Measurements from ENCODE around the gene RRAD. TPM values are rescaled to one million over a fixed set of nuclear protein-coding genes. Genes with fewer than 3 reads are reported as not detected.

The RRAD gene
- total RNA-seq, 1 donor from 2014 or later, result 75.0 TPM

DNA sequence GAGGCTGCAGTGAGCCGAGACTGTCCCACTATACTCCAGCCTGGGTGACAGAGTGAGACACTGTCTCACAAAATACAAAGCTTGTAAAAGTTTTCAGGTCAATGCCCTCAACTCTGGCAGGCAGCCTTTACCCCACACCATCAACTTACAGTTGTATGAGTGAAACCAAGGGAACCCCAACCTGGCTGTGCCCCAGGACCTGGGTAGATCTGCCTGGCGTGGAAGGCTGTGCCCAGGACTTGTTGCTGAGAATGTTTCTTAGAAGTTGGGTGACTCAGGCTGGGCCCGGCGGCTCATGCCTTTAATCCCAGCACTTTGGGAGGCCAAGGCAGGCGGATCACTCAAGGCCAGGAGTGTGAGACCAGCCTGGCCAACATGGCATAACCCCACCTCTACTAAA is 43.5 kb upstream of the RRAD start:
- Histone ChIP-seq H3K4me3 (ENCODE audit: low read depth, low read length) (no peak overlapping the region), H3K36me3 (ENCODE audit: control insufficient read depth, insufficient read depth, low read length) (no peaks in the 10 kb centered on the region), H3K27me3 (ENCODE audit: control insufficient read depth, insufficient read depth, low read length) (no peaks in the 10 kb centered on the region)
- FAIRE-seq (no peak), DNase-seq (ENCODE audit: low read depth) (no peak)
- TF ChIP-seq CTCF (IDR thresholded peaks at IDR 0.05; ENCODE audit: insufficient read depth, low read length, severe bottlenecking), result no peak

GRCh38 chr16:66964049-66964448 is 38.7 kb upstream of the RRAD start:
- Histone ChIP-seq H3K36me3 (ENCODE audit: control insufficient read depth, insufficient read depth, low read length) (no peaks in the 10 kb centered on the region), H3K4me3 (ENCODE audit: low read depth, low read length) (no peak overlapping the region), H3K27me3 (ENCODE audit: control insufficient read depth, insufficient read depth, low read length) (no peaks in the 10 kb centered on the region)
- no peak for FAIRE-seq
- TF ChIP-seq CTCF (IDR thresholded peaks at IDR 0.05; ENCODE audit: insufficient read depth, low read length, severe bottlenecking), result no peak
- no peak for DNase-seq (ENCODE audit: low read depth)

DNA sequence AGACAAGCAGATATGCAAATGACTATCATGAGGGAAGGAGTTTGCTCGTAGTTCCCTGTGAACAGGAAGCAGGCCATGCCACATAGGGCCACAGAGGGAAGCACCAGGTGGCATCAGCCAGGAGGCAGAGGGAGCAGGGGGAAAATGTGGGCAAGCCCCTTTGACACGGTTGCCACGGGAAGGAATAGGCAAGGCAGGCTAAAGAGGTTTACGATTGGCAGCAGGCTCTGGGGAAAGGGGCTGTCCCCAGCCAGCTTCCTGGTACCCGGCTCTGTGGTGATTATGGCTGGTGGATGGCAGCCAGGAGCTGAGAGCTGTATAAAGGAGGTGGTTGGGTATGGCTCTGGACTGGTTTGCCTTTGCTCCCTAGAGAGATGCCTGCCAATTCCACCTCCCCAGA is 36.6 kb upstream of the RRAD start:
- Histone ChIP-seq H3K27me3 (ENCODE audit: control insufficient read depth, insufficient read depth, low read length) (no peaks in the 10 kb centered on the region), H3K4me3 (ENCODE audit: low read depth, low read length) (no peak overlapping the region), H3K36me3 (ENCODE audit: control insufficient read depth, insufficient read depth, low read length) (no peaks in the 10 kb centered on the region)
- no peak for TF ChIP-seq CTCF (IDR thresholded peaks at IDR 0.05; ENCODE audit: insufficient read depth, low read length, severe bottlenecking)
- no peak for DNase-seq (ENCODE audit: low read depth)
- no peak for FAIRE-seq

DNA sequence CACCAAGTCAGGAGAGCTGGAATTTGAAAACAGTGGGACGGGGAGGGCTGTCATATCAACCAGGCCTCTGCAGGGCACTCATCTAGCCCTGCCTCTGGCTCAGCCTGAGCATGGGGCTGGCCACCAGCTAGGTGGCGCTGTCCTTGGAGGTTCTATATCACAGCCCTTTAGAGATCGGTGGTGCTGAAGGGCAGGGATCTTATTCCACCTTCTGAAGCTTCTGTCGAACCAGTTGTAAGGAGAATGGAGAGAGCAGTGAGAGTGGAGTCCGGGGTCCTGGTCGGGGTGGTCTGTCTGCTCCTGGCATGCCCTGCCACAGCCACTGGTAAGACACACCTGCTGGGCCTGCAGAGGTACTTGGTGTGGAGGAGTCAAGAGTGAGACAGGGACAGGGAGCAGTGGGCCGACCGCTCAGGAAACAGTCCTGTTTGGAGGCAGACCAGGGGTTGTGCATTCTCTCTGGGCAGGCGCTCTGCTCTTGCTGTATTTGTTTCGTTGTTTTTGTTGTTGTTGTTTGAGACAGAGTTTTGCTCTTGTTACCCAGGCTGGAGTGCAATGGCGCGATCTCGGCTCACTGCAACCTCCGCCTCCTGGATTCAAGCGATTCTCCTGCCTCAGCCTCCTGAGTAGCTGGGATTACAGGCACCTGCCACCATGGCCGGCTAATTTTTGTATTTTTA is 35.9 kb upstream of the RRAD start, which contains the start of gene CES3:
Gene CES3 (plus strand): TSS at position 202 of the 680 bp plus-strand sequence. CDS start 42 bp downstream, at position 244.
- DNase-seq (ENCODE audit: low read depth), result peak; percentile 41

GRCh38 chr16:66960270-66960669 is 34.9 kb upstream of the RRAD start:
- H3K4me3 ChIP-seq (ENCODE audit: low read depth, low read length), result no peak overlapping the region
- TF ChIP-seq CTCF (IDR thresholded peaks at IDR 0.05; ENCODE audit: insufficient read depth, low read length, severe bottlenecking), result no peak
- no peaks in the 10 kb centered on the region for H3K36me3 ChIP-seq (ENCODE audit: control insufficient read depth, insufficient read depth, low read length)
- DNase-seq (ENCODE audit: low read depth) (no peak), FAIRE-seq (no peak)
- H3K27me3 ChIP-seq (ENCODE audit: control insufficient read depth, insufficient read depth, low read length), result no peaks in the 10 kb centered on the region

More for the DNA sequence above, 35.9 kb upstream of the RRAD start, which contains the start of gene CES3:
- TF ChIP-seq CTCF (IDR thresholded peaks at IDR 0.05; ENCODE audit: insufficient read depth, low read length, severe bottlenecking), result peak; percentile 88
- no peak for FAIRE-seq
- H3K36me3 ChIP-seq (ENCODE audit: control insufficient read depth, insufficient read depth, low read length), result no peaks in the 10 kb centered on the region
- H3K27me3 ChIP-seq (ENCODE audit: control insufficient read depth, insufficient read depth, low read length), result no peaks in the 10 kb centered on the region
- H3K4me3 ChIP-seq (ENCODE audit: low read depth, low read length), result no peak within 1 kb of the TSS

DNA sequence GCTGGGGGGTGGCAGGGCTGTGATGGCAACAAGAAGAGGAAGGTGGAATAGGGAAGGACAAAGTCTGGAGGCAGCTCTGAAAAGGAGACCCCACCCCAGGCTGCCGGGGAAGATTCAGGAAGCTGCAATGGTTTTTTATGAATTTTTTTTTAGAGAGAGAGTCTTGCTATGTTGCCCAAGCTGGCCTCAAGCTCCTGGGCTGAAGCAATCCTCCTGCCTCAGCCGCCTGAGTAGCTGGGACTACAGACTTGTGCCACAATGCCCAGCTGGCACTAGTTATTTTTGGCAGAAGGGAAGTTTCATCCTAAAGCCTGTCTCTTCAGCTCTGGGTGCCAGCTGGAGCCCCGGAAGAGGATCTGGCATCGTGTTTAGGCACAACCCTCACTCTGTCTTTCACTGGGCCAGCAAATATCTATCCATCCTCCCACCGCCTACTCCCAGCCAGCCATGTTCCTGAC is 34.4 kb upstream of the RRAD start:
- no peaks in the 10 kb centered on the region for H3K36me3 ChIP-seq (ENCODE audit: control insufficient read depth, insufficient read depth, low read length)
- no peak for TF ChIP-seq CTCF (IDR thresholded peaks at IDR 0.05; ENCODE audit: insufficient read depth, low read length, severe bottlenecking)
- DNase-seq (ENCODE audit: low read depth) (no peak), FAIRE-seq (no peak)
- H3K27me3 ChIP-seq (ENCODE audit: control insufficient read depth, insufficient read depth, low read length), result no peaks in the 10 kb centered on the region
- H3K4me3 ChIP-seq (ENCODE audit: low read depth, low read length), result no peak overlapping the region
